Left lung (tissue), 10 donors: ENCODE data around the gene ENG. TPM values are rescaled to one million over a fixed set of nuclear protein-coding genes. Genes with fewer than 3 reads are reported as not detected.
"Not testable (repeated sequence)": the region's sequence is repeated elsewhere in the genome, so short reads cannot be mapped to it uniquely, and the experiment has no call there.

Source experiments
- ATAC-seq: fragments of 200-7000 bp; cut with Tn5 transposase; one replicate; pipeline ENCODE4 v1.9.1; 2020; ENCODE audit warnings: moderate library complexity
- DNase-seq, 4 donors: peaks; one replicate each; pipeline ENCODE4 v3.0.0-alpha.2; 2013 to 2020
- H3K27ac ChIP-seq, 2 donors: fragments of 200-600 bp; sonication (generic) in 1 of 2; one replicate each; pipeline versions ENCODE4 v1.5.0 to v1.8.0; 2020 to 2021
- H3K27me3 ChIP-seq, 2 donors: fragments of 200-600 bp; sonication (generic) in 1 of 2; one replicate each; pipeline versions ENCODE4 v1.5.0 to v1.8.0; 2020 to 2021
- H3K36me3 ChIP-seq, 2 donors: fragments of 200-600 bp; sonication (generic) in 1 of 2; one replicate each; pipeline versions ENCODE4 v1.5.0 to v1.8.0; 2020 to 2021
- H3K4me1 ChIP-seq, 2 donors: fragments of 200-600 bp; one replicate each; pipeline ENCODE4 v1.8.0; 2021
- H3K4me3 ChIP-seq, 2 donors: fragments of 200-600 bp; sonication (generic) in 1 of 2; one replicate each; pipeline versions ENCODE4 v1.5.0 to v1.8.0; 2020 to 2021; ENCODE audit warnings: mild to moderate bottlenecking in 1 of 2
- H3K9me3 ChIP-seq, 2 donors: fragments of 200-600 bp; sonication (generic) in 1 of 2; one replicate each; pipeline versions ENCODE4 v1.5.0 to v1.8.0; 2020 to 2021
- intact Hi-C, 2 donors: fragments of 100-400 bp; cut with DNase I; formaldehyde crosslinking; loops; one replicate each; pipeline versions ENCODE4 v1.11.2 to v1.14.2; 2022
- polyA plus RNA-seq, 6 donors: library from polyadenylated mRNA; unstranded; fragments of 120-200 nt; gene quantifications; one replicate each; pipeline ENCODE4 v1.2.1, GENCODE V29; 2013; ENCODE audit not compliant: insufficient read length in 6 of 6
- total RNA-seq, 2 donors: library from RNA; stranded (reverse); fragmentation: NEBNext Ultra II Directional; extraction: Animal tissue kit (Norgen Biotek cat#: 25700); gene quantifications; one replicate each; pipeline ENCODE4 v1.2.1, GENCODE V29; 2021
- TF ChIP-seq, protein P1 (sequence below), 2 donors: fragments of 200-600 bp; sonication (generic) in 1 of 2; IDR thresholded peaks; one replicate each; pipeline versions ENCODE4 v1.5.0 to v1.8.0; 2021; ENCODE audit warnings: antibody characterized with exemption in 2 of 2
- donor health status: DM: no; HTN: yes; CAD: no.
- donor health status: DM: no; HTN: no; CAD: no.

Gene ENG
- total and polyA plus RNA-seq, 8 donors: 71.8 to 354 (median 93.6) TPM

DNA sequence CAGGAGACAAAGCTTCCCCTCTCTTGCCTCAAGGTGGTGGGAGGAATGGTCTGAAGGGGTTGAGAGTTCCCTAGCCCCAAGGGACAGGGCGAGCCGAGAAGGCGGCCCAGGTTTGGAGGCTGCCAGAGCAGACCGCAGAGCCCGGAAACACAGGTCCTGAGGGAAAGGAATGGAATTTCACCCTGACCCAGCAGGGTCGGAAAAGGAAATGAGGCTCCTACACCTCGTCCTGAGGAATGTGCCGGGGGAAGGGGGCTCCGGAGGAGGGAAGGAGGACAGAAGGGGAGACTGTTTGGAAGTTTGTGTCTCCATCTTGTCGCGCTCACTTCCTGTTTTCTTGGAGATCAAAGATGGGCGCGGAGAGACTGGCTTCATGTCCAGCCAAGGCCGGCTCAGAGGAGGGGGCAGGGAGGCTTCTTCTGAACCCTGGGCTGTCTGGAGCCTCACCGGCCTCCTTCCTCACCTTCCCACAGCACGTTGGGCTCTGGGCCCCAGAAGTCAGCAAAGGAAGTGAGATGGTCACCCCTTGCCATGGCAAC is 9.6 kb downstream of the ENG start:
- TF ChIP-seq, protein P1, sequence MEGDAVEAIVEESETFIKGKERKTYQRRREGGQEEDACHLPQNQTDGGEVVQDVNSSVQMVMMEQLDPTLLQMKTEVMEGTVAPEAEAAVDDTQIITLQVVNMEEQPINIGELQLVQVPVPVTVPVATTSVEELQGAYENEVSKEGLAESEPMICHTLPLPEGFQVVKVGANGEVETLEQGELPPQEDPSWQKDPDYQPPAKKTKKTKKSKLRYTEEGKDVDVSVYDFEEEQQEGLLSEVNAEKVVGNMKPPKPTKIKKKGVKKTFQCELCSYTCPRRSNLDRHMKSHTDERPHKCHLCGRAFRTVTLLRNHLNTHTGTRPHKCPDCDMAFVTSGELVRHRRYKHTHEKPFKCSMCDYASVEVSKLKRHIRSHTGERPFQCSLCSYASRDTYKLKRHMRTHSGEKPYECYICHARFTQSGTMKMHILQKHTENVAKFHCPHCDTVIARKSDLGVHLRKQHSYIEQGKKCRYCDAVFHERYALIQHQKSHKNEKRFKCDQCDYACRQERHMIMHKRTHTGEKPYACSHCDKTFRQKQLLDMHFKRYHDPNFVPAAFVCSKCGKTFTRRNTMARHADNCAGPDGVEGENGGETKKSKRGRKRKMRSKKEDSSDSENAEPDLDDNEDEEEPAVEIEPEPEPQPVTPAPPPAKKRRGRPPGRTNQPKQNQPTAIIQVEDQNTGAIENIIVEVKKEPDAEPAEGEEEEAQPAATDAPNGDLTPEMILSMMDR (IDR thresholded peaks at IDR 0.05): no peak
- intact Hi-C loops: no loop called here
- Histone ChIP-seq H3K4me3 (no peak overlapping the region), H3K36me3 (peaks cover 0 to 50% of the 10 kb centered on the region in 2 donors), H3K27ac (peak overlapping the region; percentile 64 to 76), H3K9me3 (peaks cover 0 to 13% of the 10 kb centered on the region in 2 donors), H3K27me3 (no peaks in the 10 kb centered on the region), H3K4me1 (peaks cover 8 to 77% of the 10 kb centered on the region in 2 donors)
- ATAC-seq (peak; percentile 18), DNase-seq (no peak)

DNA sequence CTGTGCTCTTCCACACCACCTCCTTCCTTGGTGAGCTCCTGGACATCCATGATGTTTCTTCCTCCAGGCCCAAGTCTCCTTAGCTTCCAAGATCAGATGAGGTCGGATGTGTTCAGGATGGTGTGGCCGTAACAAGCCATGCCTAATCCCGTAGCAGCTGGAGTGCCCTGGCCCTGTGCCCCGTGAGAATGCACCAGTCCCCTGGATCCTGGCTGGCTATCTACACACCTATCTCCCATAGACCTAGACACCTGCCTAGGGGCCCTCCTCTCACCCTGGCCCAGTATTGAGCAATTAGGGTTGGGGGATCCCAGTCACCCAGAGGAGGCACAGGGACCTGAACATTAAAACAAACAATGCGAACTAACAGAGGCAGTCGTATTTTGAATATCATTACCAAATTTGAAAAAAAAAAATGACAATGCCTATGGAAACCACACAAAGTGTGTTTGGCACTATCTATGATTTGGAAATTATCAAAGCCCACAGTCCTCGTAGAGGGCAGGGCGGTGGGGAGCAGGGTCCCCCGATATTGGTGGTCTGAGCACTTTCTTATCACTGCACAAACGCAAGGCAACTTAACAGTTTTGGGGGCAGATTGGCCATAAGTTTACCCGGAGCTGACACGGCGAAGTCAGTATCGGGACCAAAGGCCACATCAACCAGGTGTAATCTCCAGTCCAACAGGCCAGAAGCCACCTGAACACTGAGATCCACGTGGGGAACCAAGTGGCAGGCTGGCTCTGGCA is 13.2 kb downstream of the ENG start:
- H3K36me3 ChIP-seq: peaks cover 0 to 42% of the 10 kb centered on the region in 2 donors
- intact Hi-C loops: no loop called here
- H3K4me3 ChIP-seq: no peak overlapping the region
- H3K27ac ChIP-seq: peak overlapping the region; percentile 19 to 92
- no peak for DNase-seq
- H3K4me1 ChIP-seq: peaks cover 36 to 87% of the 10 kb centered on the region in 2 donors
- no peak for ATAC-seq
- H3K27me3 ChIP-seq: no peaks in the 10 kb centered on the region
- no peaks in the 10 kb centered on the region for H3K9me3 ChIP-seq
- TF ChIP-seq, protein P1 (IDR thresholded peaks at IDR 0.05): no peak

DNA sequence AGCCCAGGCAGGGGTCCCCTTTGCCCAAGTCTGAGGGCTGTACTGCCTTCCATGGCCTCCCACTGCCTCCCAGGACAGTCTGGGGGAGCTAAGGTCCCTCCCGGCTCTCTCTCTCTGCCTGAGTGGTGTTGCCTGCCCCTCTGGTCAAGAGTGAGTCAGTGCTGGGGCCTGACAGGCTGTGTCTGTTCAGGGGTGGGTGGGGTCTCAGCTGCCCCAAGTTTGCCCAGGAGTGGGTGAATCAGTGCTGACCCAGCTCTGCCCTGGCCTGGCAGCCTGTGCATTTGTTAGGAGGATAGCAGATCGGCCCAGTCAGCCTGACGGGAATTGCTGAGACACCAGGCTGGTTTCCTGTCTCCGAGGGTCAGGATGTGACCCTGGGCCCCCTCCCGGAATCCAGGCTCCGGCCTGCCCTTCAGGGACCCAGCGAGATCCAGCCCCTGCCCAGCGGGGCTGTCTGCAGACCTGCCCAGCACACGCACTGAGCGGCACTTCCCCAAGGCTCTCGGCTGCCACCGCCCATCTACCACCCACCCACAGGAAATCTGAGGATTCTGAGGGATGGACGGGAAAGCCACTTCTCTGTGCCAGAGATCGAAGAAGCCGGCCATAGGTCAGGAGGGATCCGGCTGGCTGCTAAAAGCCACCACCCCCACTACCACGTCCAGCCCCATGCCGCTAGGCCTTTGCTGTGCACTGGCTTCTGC is 15.9 kb downstream of the ENG start:
- TF ChIP-seq, protein P1 (IDR thresholded peaks at IDR 0.05): no peak
- peaks cover 49 to 89% of the 10 kb centered on the region in 2 donors for H3K4me1 ChIP-seq
- H3K27ac ChIP-seq: peak overlapping the region; percentile 90 to 92

DNA sequence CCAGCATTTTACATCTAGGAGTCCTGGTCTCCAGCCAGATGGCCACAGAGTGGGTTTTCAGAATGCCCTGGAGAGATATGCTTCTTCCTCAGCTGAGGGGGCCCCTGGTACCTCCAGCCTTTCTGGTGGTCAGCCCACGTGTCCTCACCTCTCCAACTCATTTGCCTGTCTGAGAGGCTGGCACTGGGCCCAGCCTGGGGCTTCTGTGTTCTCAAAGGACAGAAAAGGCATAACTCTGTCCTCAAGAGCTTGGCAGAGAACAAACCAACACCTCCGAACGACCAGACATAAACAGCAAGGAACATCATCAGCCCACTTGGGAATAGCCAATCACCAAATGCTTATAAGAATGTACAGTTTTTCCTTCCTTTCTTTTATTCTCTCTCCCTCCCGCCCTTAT is 17.1 kb downstream of the ENG start:
- H3K4me3 ChIP-seq: no peak overlapping the region
- H3K4me1 ChIP-seq: peaks cover 56 to 94% of the 10 kb centered on the region in 2 donors
- DNase-seq (no peak), ATAC-seq (no peak)
- H3K36me3 ChIP-seq: peaks cover 0 to 40% of the 10 kb centered on the region in 2 donors
- no peaks in the 10 kb centered on the region for H3K9me3 ChIP-seq
- H3K27me3 ChIP-seq: no peaks in the 10 kb centered on the region
- intact Hi-C loops: no loop called here
- peak overlapping the region; percentile 87 to 92 for H3K27ac ChIP-seq
- TF ChIP-seq, protein P1 (IDR thresholded peaks at IDR 0.05): no peak

More for the DNA sequence above, 15.9 kb downstream of the ENG start:
- DNase-seq (peak in 2 of 4 donors; percentile 88 to 92), ATAC-seq (peak; percentile 80)
- Histone ChIP-seq H3K27me3 (no peaks in the 10 kb centered on the region), H3K36me3 (peaks cover 0 to 45% of the 10 kb centered on the region in 2 donors), H3K4me3 (peak overlapping the region in 1 of 2 donors; percentile 8), H3K9me3 (no peaks in the 10 kb centered on the region)
- intact Hi-C loops: no loop called here

DNA sequence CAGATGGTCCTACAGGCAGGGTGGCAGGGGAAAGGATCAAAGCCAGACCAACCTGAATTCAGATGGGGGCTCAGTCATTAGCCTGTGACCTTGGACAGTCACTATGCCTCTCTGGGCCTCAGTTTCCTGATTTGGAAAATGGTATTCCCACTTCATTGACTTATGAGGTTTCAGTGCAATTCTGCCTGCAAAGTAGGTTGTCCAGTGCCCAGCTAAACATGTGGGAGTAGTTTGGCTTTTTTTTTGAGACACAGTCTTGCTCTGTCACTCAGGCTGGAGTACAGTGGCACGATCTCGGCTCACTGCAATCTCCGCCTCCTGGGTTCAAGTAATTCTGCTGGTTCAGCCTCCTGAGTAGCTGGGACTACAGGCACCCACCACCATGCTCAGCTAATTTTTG is 17.9 kb downstream of the ENG start:
- H3K27me3 ChIP-seq, DNase-seq, H3K9me3 ChIP-seq, intact Hi-C loops, H3K4me3 ChIP-seq, ATAC-seq: not testable (repeated sequence)
- peaks cover 61 to 97% of the 10 kb centered on the region in 2 donors for H3K4me1 ChIP-seq
- peaks cover 0 to 33% of the 10 kb centered on the region in 2 donors for H3K36me3 ChIP-seq
- peak overlapping the region; percentile 87 to 92 for H3K27ac ChIP-seq
